GM12891 (cell line): ENCODE results near the gene ANAPC13.

Experiments
- POLR2AphosphoS5 ChIP-seq: IDR thresholded peaks from 2 replicates; pipeline ENCODE4 v1.6.1; 2011; ENCODE audit warnings: low read depth, low read length, control low read depth
- POU2F2 ChIP-seq: IDR thresholded peaks from 2 replicates; pipeline ENCODE4 v1.6.1; 2011; ENCODE audit warnings: low read depth, mild to moderate bottlenecking, control low read depth, low read length, moderate library complexity

- no peak for TF ChIP-seq POLR2AphosphoS5
- TF ChIP-seq POU2F2: no peak
These were observed 10.8 kb upstream of the ANAPC13 start for GRCh38 chr3:134496471-134497071.
